GM03348 (cell line): Measurements from ENCODE around the gene CPSF7.

Experiments used
- DNase-seq: peaks from one replicate; pipeline ENCODE4 v3.0.0; 2012; ENCODE audit warnings: low spot score

The CPSF7 gene

GRCh38 chr11:61354208-61354607 lies 75.6 kb downstream of the CPSF7 start:
- no peak for DNase-seq

- no peak for DNase-seq
These were observed 76.4 kb downstream of the CPSF7 start for GRCh38 chr11:61353131-61354067.
